Ishikawa (cell line): ENCODE data around the gene TGFBI.

Source experiments
- CEBPB ChIP-seq: IDR thresholded peaks from 2 replicates; pipeline ENCODE4 v1.6.1; 2012
- CREB1 ChIP-seq: IDR thresholded peaks from 2 replicates; pipeline ENCODE4 v1.6.1; 2012; ENCODE audit warnings: low read depth
- EGR1 ChIP-seq: IDR thresholded peaks from 2 replicates; pipeline ENCODE4 v1.6.1; 2012
- EP300 ChIP-seq: IDR thresholded peaks from 2 replicates; pipeline ENCODE4 v1.6.1; 2012; ENCODE audit warnings: borderline replicate concordance
- FOXM1 ChIP-seq: IDR thresholded peaks from 2 replicates; pipeline ENCODE4 v1.6.1; 2012; ENCODE audit warnings: low read depth, borderline replicate concordance
- MAX ChIP-seq: IDR thresholded peaks from 2 replicates; pipeline ENCODE4 v1.6.1; 2012
- RAD21 ChIP-seq: IDR thresholded peaks from 2 replicates; pipeline ENCODE4 v1.6.1; 2012; ENCODE audit warnings: low read depth
- REST ChIP-seq: IDR thresholded peaks from 2 replicates; pipeline ENCODE4 v1.6.1; 2012; ENCODE audit warnings: low read depth, mild to moderate bottlenecking
- TAF1 ChIP-seq: IDR thresholded peaks from 2 replicates; pipeline ENCODE4 v1.6.1; 2012; ENCODE audit warnings: low read depth, mild to moderate bottlenecking
- TCF12 ChIP-seq: IDR thresholded peaks from 2 replicates; pipeline ENCODE4 v1.6.1; 2012; ENCODE audit warnings: low read depth
- USF1 ChIP-seq: IDR thresholded peaks from 2 replicates; pipeline ENCODE4 v1.6.1; 2012
- YY1 ChIP-seq: IDR thresholded peaks from 2 replicates; pipeline ENCODE4 v1.6.1; 2012; ENCODE audit warnings: low read depth
- ZBTB7A ChIP-seq: IDR thresholded peaks from 2 replicates; pipeline ENCODE4 v1.6.1; 2012; ENCODE audit warnings: low read depth

DNA sequence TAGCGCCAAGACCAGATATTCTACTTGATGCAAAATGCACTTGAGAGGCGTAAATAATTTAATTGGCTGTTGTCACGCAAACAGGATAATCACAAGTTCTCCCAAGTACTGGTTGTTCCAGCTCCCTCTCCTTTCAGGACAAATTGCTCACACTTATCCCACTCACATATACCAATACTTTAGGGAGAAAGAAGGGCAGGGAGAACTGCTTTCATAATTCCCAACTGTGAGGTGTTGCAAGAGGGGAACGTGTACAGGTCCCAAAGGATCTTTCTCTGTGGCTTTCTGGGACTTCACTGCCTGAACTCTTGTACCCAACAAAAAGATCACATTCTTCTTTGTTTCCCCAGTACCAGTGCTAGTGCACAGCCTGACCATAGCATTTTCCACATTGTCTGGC, 21.5 kb upstream of the TGFBI start:
- no peak for TF ChIP-seq YY1
- TF ChIP-seq TAF1 = no peak
- no peak for TF ChIP-seq ZBTB7A
- no peak for TF ChIP-seq EGR1
- no peak for TF ChIP-seq MAX
- TF ChIP-seq CEBPB = no peak
- no peak for TF ChIP-seq USF1
- no peak for TF ChIP-seq EP300
- TF ChIP-seq REST = no peak
- TF ChIP-seq CREB1 = no peak
- TF ChIP-seq RAD21 = no peak
- no peak for TF ChIP-seq TCF12
- TF ChIP-seq FOXM1 = no peak
